Spleen (tissue), 11 donors: ENCODE results near the gene FBXO39. TPM values are rescaled to one million over a fixed set of nuclear protein-coding genes. Genes with fewer than 3 reads are reported as not detected.
A peak's percentile ranks its signal among the peaks of the same experiment; 100 is the strongest.
"Not testable (repeated sequence)": the region's sequence is repeated elsewhere in the genome, so short reads cannot be mapped to it uniquely, and the experiment has no call there.

ENCODE experiments used
- DNase-seq: peaks from one replicate; pipeline ENCODE4 v3.0.0-alpha.2; 2020
- H3K27ac ChIP-seq, 8 donors: fragments of 200-600 bp; sonication (generic) in 7 of 8; 1 replicate in 4 of 8; 2 replicates in 4 of 8; pipeline versions ENCODE4 v1.5.0 to v1.8.0; 2016 to 2021; ENCODE audit warnings: inconsistent platforms in 4 of 8, mild to moderate bottlenecking in 4 of 8, moderate library complexity in 1 of 8
- H3K27me3 ChIP-seq, 7 donors: fragments of 200-600 bp; sonication (generic) in 6 of 7; replicated peaks in 1 of 7; 1 replicate in 4 of 7; 2 replicates in 3 of 7; pipeline versions ENCODE4 v1.5.0 to v1.8.0; 2016 to 2021; ENCODE audit warnings: inconsistent platforms in 3 of 7, mild to moderate bottlenecking in 1 of 7
- H3K36me3 ChIP-seq, 6 donors: fragments of 200-600 bp; sonication (generic) in 5 of 6; 1 replicate in 4 of 6; 2 replicates in 2 of 6; pipeline versions ENCODE4 v1.5.0 to v1.8.0; 2016 to 2021; ENCODE audit warnings: inconsistent platforms in 2 of 6
- H3K4me1 ChIP-seq, 6 donors: fragments of 200-600 bp; sonication (generic) in 5 of 6; 1 replicate in 3 of 6; 2 replicates in 3 of 6; pipeline versions ENCODE4 v1.5.0 to v1.8.0; 2016 to 2021; ENCODE audit warnings: inconsistent platforms in 3 of 6
- H3K4me3 ChIP-seq, 8 donors: fragments of 200-600 bp; sonication (generic) in 7 of 8; 1 replicate in 4 of 8; 2 replicates in 4 of 8; pipeline versions ENCODE4 v1.5.0 to v1.8.0; 2016 to 2021; ENCODE audit warnings: inconsistent platforms in 4 of 8, mild to moderate bottlenecking in 4 of 8, moderate library complexity in 2 of 8
- H3K9me3 ChIP-seq, 8 donors: fragments of 200-600 bp; sonication (generic) in 7 of 8; 1 replicate in 4 of 8; 2 replicates in 4 of 8; pipeline versions ENCODE4 v1.5.0 to v1.8.0; 2016 to 2021; ENCODE audit warnings: inconsistent platforms in 4 of 8
- CTCF ChIP-seq, 11 experiments: fragments of 200-600 bp in 7 of 11; fragments of 450-650 bp in 4 of 11; sonication (generic) in 4 of 11; IDR thresholded peaks in 8 of 11; conservative IDR thresholded peaks in 3 of 11; 1 replicate in 7 of 11; 2 replicates in 4 of 11; pipeline versions ENCODE4 v1.4.0 to v1.8.0; 2016 to 2021; ENCODE audit warnings: antibody characterized with exemption in 11 of 11, inconsistent platforms in 4 of 11, mild to moderate bottlenecking in 1 of 11
- POLR2A ChIP-seq, 3 donors: fragments of 450-650 bp; IDR thresholded peaks; one replicate each; pipeline ENCODE4 v1.5.1; 2017; ENCODE audit warnings: antibody characterized with exemption in 3 of 3, mild to moderate bottlenecking in 1 of 3
- POLR2AphosphoS5 ChIP-seq, 3 donors: sonication (generic); formaldehyde crosslinking; IDR thresholded peaks; one replicate each; pipeline ENCODE4 v1.5.1; 2017; ENCODE audit warnings: antibody characterized with exemption in 3 of 3
- WGBS, 5 donors: extraction: QIAGEN DNeasy Blood & Tissue Kit in 3 of 5; methylation state at CpG; one replicate each; pipeline versions ENCODE4 v1.1.5 to v1.1.7; 2013 to 2018; 5-methylcytosine and 5-hydroxymethylcytosine counted together
- intact Hi-C: fragments of 100-400 bp; cut with DNase I; formaldehyde crosslinking; loops from one replicate; pipeline ENCODE4 v1.15.0; 2023; ENCODE audit warnings: low total_unique reads
- polyA plus RNA-seq, 3 donors: library from polyadenylated mRNA; stranded (reverse); fragments of 200-250 nt; gene quantifications; one replicate each; pipeline ENCODE4 v1.2.1, GENCODE V29; 2013
- total RNA-seq, 7 donors: library from RNA; depleted of rRNA in 3 of 7; stranded (reverse); fragments of >200 nt in 3 of 7; fragmentation: NEBNext Ultra II Directional in 4 of 7; extraction: Animal tissue kit (Norgen Biotek cat#: 25700) in 4 of 7; gene quantifications; one replicate each; pipeline versions ENCODE4 v1.1.0 to v1.2.1, GENCODE V29; 2016 to 2021
- donor health status: healthy with polysubstance abuse.
- donor health status: DM: no; HTN: no; CAD: no; lungs with moderate emphysema.
- donor health status: DM: no; HTN: no; CAD: no.
- donor health status: Bipolar disorder and iron deficiency.
- donor health status: healthy.
- donor health status: DM: no; HTN: no; CAD: no.
- donor health status: DM: yes; HTN: yes; CAD: no.

FBXO39 gene
- total and polyA plus RNA-seq, 10 donors, result 0.26 to 0.75 (median 0.48) TPM; not detected in 6

- H3K4me3 ChIP-seq, result no peak overlapping the region
- DNase-seq, result no peak
Observed at GRCh38 chr17:6800422-6801027, 24.5 kb downstream of the FBXO39 start.

GRCh38 chr17:6811510-6811909 is 35.5 kb downstream of the FBXO39 start:
- 86 to 95% (median 89%) methylated on average over 9 of the region's 9 CpGs for WGBS, 5 donors
- Histone ChIP-seq H3K4me1 (no peaks in the 10 kb centered on the region), H3K4me3 (no peak overlapping the region), H3K36me3 (no peaks in the 10 kb centered on the region), H3K27me3 (peaks cover 0 to 32% (median 0%) of the 10 kb centered on the region in 7 donors), H3K27ac (no peak overlapping the region), H3K9me3 (peaks cover 0 to 12% (median 0%) of the 10 kb centered on the region in 8 donors)
- intact Hi-C loops, result no loop called here
- DNase-seq, result no peak
- no peak for TF ChIP-seq CTCF (IDR thresholded peaks at IDR 0.05 in 8 of 11, conservative IDR thresholded peaks at IDR 0.05 in 3 of 11)
- no peak for TF ChIP-seq POLR2A (IDR thresholded peaks at IDR 0.05)
- TF ChIP-seq POLR2AphosphoS5 (IDR thresholded peaks at IDR 0.05), result no peak

More at GRCh38 chr17:6800422-6801027, 24.5 kb downstream of the FBXO39 start:
- Histone ChIP-seq H3K4me1 (no peaks in the 10 kb centered on the region), H3K27ac (no peak overlapping the region), H3K36me3 (no peaks in the 10 kb centered on the region), H3K9me3 (no peaks in the 10 kb centered on the region), H3K27me3 (no peaks in the 10 kb centered on the region)
- intact Hi-C loops, result loop anchor here (5.0 kb wide), 1 partner anchor 133 kb away; no protein-coding TSS in a partner anchor
- peak in 1 of 11 experiments; percentile 40 for TF ChIP-seq CTCF (IDR thresholded peaks at IDR 0.05 in 8 of 11, conservative IDR thresholded peaks at IDR 0.05 in 3 of 11)
- no peak for TF ChIP-seq POLR2AphosphoS5 (IDR thresholded peaks at IDR 0.05)
- TF ChIP-seq POLR2A (IDR thresholded peaks at IDR 0.05), result no peak
- WGBS, 5 donors, result 82 to 92% (median 89%) methylated on average over 13 of the region's 13 CpGs

- Histone ChIP-seq H3K27me3 (peaks cover 0 to 32% (median 0%) of the 10 kb centered on the region in 7 donors), H3K36me3 (no peaks in the 10 kb centered on the region), H3K9me3 (peaks cover 0 to 12% (median 0%) of the 10 kb centered on the region in 8 donors), H3K4me1 (no peaks in the 10 kb centered on the region), H3K27ac (no peak overlapping the region), H3K4me3 (no peak overlapping the region)
- intact Hi-C loops, result no loop called here
- WGBS, 5 donors, result 47 to 90% (median 75%) methylated on average over 9 of the region's 9 CpGs
- no peak for TF ChIP-seq CTCF (IDR thresholded peaks at IDR 0.05 in 8 of 11, conservative IDR thresholded peaks at IDR 0.05 in 3 of 11)
- TF ChIP-seq POLR2AphosphoS5 (IDR thresholded peaks at IDR 0.05), result no peak
- TF ChIP-seq POLR2A (IDR thresholded peaks at IDR 0.05), result no peak
- no peak for DNase-seq
Observed at GRCh38 chr17:6812295-6812694, 36.3 kb downstream of the FBXO39 start.

- DNase-seq, result no peak
- intact Hi-C loops, result no loop called here
- Histone ChIP-seq H3K4me3 (no peak overlapping the region), H3K4me1 (no peaks in the 10 kb centered on the region), H3K9me3 (peaks cover 0 to 8% (median 0%) of the 10 kb centered on the region in 8 donors), H3K27me3 (peaks cover 0 to 31% (median 0%) of the 10 kb centered on the region in 7 donors), H3K27ac (no peak overlapping the region), H3K36me3 (no peaks in the 10 kb centered on the region)
- 83 to 90% (median 88%) methylated on average over 10 of the region's 10 CpGs for WGBS, 5 donors
- TF ChIP-seq CTCF (IDR thresholded peaks at IDR 0.05 in 8 of 11, conservative IDR thresholded peaks at IDR 0.05 in 3 of 11) (no peak), POLR2AphosphoS5 (IDR thresholded peaks at IDR 0.05) (no peak), POLR2A (IDR thresholded peaks at IDR 0.05) (no peak)
Observed at GRCh38 chr17:6815775-6816174, 39.8 kb downstream of the FBXO39 start.

GRCh38 chr17:6816368-6816767 is 40.4 kb downstream of the FBXO39 start:
- DNase-seq, H3K9me3 ChIP-seq, intact Hi-C loops, H3K36me3 ChIP-seq, H3K27ac ChIP-seq, H3K4me3 ChIP-seq, H3K4me1 ChIP-seq: not testable (repeated sequence)
- WGBS, 5 donors, result 68 to 86% (median 75%) methylated on average over 3 of the region's 3 CpGs
- peaks cover 0 to 28% (median 0%) of the 10 kb centered on the region in 7 donors for H3K27me3 ChIP-seq
